CD4-positive, CD25-positive, alpha-beta regulatory T cell (primary cell): ENCODE data around the gene UPK3A. TPM values are rescaled to one million over a fixed set of nuclear protein-coding genes. Genes with fewer than 3 reads are reported as not detected.
"Not testable (repeated sequence)": the region's sequence is repeated elsewhere in the genome, so short reads cannot be mapped to it uniquely, and the experiment has no call there.

Experiments
- ATAC-seq, 2 donors: fragments of 150-1000 bp; cut with Tn5 transposase; one replicate each; pipeline ENCODE4 v1.10.0; 2021; ENCODE audit warnings: low read depth in 2 of 2, moderate number of reproducible peaks in 2 of 2, moderate library complexity in 1 of 2
- DNase-seq, 3 donors: peaks; one replicate each; pipeline versions ENCODE4 v3.0.0 to v3.0.0-alpha.2; 2012 to 2022; ENCODE audit warnings: mixed read lengths in 1 of 3
- H3K27ac ChIP-seq: one replicate; pipeline ENCODE4 v1.7.0; 2013; ENCODE audit warnings: mild to moderate bottlenecking, low read length; ENCODE audit not compliant: insufficient read depth, poor library complexity, severe bottlenecking
- H3K27me3 ChIP-seq: one replicate; pipeline ENCODE4 v1.7.0; 2013; ENCODE audit warnings: low read length; ENCODE audit not compliant: control insufficient read depth, insufficient read depth
- H3K36me3 ChIP-seq: one replicate; pipeline ENCODE4 v1.7.0; 2013; ENCODE audit warnings: mild to moderate bottlenecking, low read length, moderate library complexity; ENCODE audit not compliant: control insufficient read depth, insufficient read depth
- H3K4me1 ChIP-seq: 2 replicates; pipeline ENCODE4 v1.7.0; 2013; ENCODE audit warnings: mild to moderate bottlenecking, low read length; ENCODE audit not compliant: insufficient read depth, control insufficient read depth, poor library complexity, severe bottlenecking
- H3K4me3 ChIP-seq: one replicate; pipeline ENCODE4 v1.7.0; 2013; ENCODE audit warnings: low read depth, mild to moderate bottlenecking, low read length, moderate library complexity
- H3K9me3 ChIP-seq, 2 experiments: 1 replicate in 1 of 2; 2 replicates in 1 of 2; pipeline ENCODE4 v1.7.0; 2013; ENCODE audit warnings: low read length in 2 of 2, mild to moderate bottlenecking in 1 of 2, moderate library complexity in 1 of 2; ENCODE audit not compliant: control insufficient read depth in 2 of 2
- H3K27ac Mint-ChIP-seq, 3 donors: one replicate each; pipeline ENCODE4 v1.8.0; 2020 to 2022; ENCODE audit warnings: mild to moderate bottlenecking in 3 of 3, mixed read lengths in 3 of 3, moderate library complexity in 2 of 3
- H3K27me3 Mint-ChIP-seq: one replicate; pipeline ENCODE4 v1.8.0; 2022; ENCODE audit warnings: mild to moderate bottlenecking, mixed read lengths
- H3K36me3 Mint-ChIP-seq: one replicate; pipeline ENCODE4 v1.8.0; 2020; ENCODE audit warnings: mixed read lengths
- H3K4me1 Mint-ChIP-seq, 4 donors: one replicate each; pipeline ENCODE4 v1.8.0; 2020 to 2022; ENCODE audit warnings: mixed read lengths in 4 of 4, mild to moderate bottlenecking in 1 of 4
- H3K4me3 Mint-ChIP-seq, 4 donors: one replicate each; pipeline ENCODE4 v1.8.0; 2020 to 2022; ENCODE audit warnings: mild to moderate bottlenecking in 4 of 4, mixed read lengths in 4 of 4, moderate library complexity in 3 of 4
- H3K9me3 Mint-ChIP-seq, 7 donors: one replicate each; pipeline ENCODE4 v1.8.0; 2020 to 2022; ENCODE audit warnings: mixed read lengths in 7 of 7, mild to moderate bottlenecking in 3 of 7, moderate library complexity in 2 of 7
- polyA plus RNA-seq, 4 donors: library from polyadenylated mRNA; unstranded; fragments of 300-500 nt; fragmentation: Illumina TruSeq; gene quantifications; one replicate each; pipeline ENCODE4 v1.2.3, GENCODE V29; 2021
- total RNA-seq: library from RNA; stranded (reverse); gene quantifications from one replicate; pipeline ENCODE4 v1.2.3, GENCODE V29; 2022

The UPK3A gene
- total and polyA plus RNA-seq, 5 donors from 2014 or later: not detected

DNA sequence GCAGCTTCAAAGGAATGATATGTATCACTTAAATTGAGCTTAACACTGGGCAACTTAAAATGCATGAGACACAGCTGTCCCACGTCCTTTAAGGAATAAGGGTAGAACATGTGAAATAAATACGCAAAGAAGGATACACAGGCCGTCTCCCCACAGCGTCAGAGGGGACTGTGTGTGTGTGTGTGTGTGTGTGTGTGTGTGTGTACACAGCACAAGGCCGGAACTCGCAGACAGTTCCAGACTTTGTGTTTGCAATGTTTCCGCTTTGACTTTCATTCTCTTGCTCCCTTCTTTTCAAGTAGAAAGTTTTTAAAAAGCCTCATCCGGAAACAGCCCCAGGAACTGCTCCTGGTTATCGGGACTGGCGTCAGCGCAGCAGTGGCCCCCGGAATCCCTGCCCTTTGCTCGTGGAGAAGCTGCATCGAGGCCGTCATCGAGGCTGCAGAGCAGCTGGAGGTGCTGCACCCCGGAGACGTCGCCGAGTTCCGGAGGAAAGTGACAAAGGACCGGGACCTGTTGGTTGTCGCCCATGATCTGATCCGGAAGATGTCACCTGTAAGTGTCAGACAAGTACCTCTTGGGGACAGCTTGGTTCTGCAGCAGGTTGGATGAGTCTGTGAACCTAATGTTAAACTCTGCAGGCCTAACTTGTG lies 38.2 kb downstream of the UPK3A start:
- Mint-ChIP-seq H3K4me3 (peak overlapping the region in 1 of 4 donors; percentile 5), H3K9me3 (no peaks in the 10 kb centered on the region), H3K36me3 (peaks cover 29% of the 10 kb centered on the region), H3K4me1 (peaks cover 12 to 73% (median 34%) of the 10 kb centered on the region in 4 donors), H3K27ac (peak overlapping the region; percentile 48 to 99 (median 49)), H3K27me3 (peaks cover 8% of the 10 kb centered on the region)
- Histone ChIP-seq H3K4me3 (no peak overlapping the region), H3K36me3 (peaks cover 55% of the 10 kb centered on the region), H3K27ac (no peak overlapping the region), H3K9me3 (no peaks in the 10 kb centered on the region), H3K4me1 (peaks cover 41% of the 10 kb centered on the region), H3K27me3 (no peaks in the 10 kb centered on the region)
- DNase-seq (no peak), ATAC-seq (no peak)

DNA sequence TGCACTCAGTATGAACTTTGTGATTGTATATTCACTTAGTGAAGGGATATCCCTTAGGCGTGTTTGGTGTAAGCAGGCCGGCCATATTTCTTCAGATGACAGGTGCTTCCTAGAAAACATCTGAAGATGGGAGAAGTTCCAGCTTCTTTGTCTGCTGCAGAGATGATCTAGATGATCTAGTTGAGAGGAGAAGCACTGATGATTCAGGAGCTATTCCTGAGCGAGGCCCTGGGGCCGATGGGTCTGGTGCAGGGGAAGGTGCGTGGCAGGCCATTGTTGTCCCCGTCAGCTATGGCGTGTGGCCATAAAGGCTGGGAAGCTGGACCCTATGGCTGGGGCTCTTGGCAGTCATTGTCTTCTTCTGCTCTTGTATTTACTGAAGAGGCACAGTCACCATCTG lies 38.9 kb downstream of the UPK3A start:
- Histone ChIP-seq H3K4me3 (no peak overlapping the region), H3K27ac (no peak overlapping the region), H3K9me3 (no peaks in the 10 kb centered on the region), H3K27me3 (no peaks in the 10 kb centered on the region), H3K36me3 (peaks cover 61% of the 10 kb centered on the region), H3K4me1 (peaks cover 36% of the 10 kb centered on the region)
- Mint-ChIP-seq H3K36me3 (peaks cover 29% of the 10 kb centered on the region), H3K27ac (peak overlapping the region; percentile 57 to 95 (median 85)), H3K9me3 (no peaks in the 10 kb centered on the region), H3K4me1 (peaks cover 12 to 66% (median 31%) of the 10 kb centered on the region in 4 donors), H3K4me3 (no peak overlapping the region), H3K27me3 (peaks cover 4% of the 10 kb centered on the region)
- ATAC-seq (no peak), DNase-seq (no peak)

DNA sequence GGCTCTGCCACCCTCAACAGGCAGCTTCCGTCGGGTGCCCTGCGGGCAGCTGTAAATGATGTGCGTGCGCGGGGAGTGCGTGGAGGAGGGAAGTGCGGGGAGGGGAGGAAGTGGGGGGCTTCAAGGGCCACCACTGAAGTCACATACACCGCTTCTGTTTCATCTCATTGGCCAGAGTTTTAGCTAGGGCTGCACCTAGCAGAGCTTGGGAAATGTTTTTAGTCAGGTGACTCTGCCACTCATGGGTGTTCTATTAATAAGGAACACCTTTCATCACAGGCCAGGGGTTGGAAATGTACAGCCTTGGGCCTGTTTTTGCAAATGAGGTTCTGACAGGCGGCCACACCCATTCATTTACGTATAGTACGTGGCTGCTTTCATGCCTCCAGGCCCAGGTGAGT lies 39.6 kb downstream of the UPK3A start:
- H3K4me3 Mint-ChIP-seq: peak overlapping the region in 1 of 4 donors; percentile 35

GRCh38 chr22:45328261-45328660 lies 43.5 kb downstream of the UPK3A start:
- peaks cover 86% of the 10 kb centered on the region for H3K36me3 ChIP-seq
- peaks cover 42% of the 10 kb centered on the region for H3K36me3 Mint-ChIP-seq
- not testable (repeated sequence) for H3K9me3 ChIP-seq, H3K27me3 ChIP-seq, H3K9me3 Mint-ChIP-seq, H3K4me1 ChIP-seq, H3K27ac ChIP-seq, H3K4me3 ChIP-seq, H3K27me3 Mint-ChIP-seq, H3K4me3 Mint-ChIP-seq, DNase-seq, ATAC-seq
- peak overlapping the region in 2 of 3 donors; percentile 31 to 87 for H3K27ac Mint-ChIP-seq
- peaks cover 0 to 27% (median 14%) of the 10 kb centered on the region in 4 donors for H3K4me1 Mint-ChIP-seq

More for the DNA sequence above, 39.6 kb downstream of the UPK3A start:
- peaks cover 6 to 63% (median 25%) of the 10 kb centered on the region in 4 donors for H3K4me1 Mint-ChIP-seq
- Histone ChIP-seq H3K27ac (no peak overlapping the region), H3K9me3 (no peaks in the 10 kb centered on the region), H3K27me3 (no peaks in the 10 kb centered on the region), H3K4me1 (peaks cover 30% of the 10 kb centered on the region), H3K36me3 (peaks cover 67% of the 10 kb centered on the region), H3K4me3 (no peak overlapping the region)
- H3K36me3 Mint-ChIP-seq: peaks cover 30% of the 10 kb centered on the region
- DNase-seq (no peak), ATAC-seq (no peak)
- no peaks in the 10 kb centered on the region for H3K9me3 Mint-ChIP-seq
- peaks cover 4% of the 10 kb centered on the region for H3K27me3 Mint-ChIP-seq
- H3K27ac Mint-ChIP-seq: peak overlapping the region in 2 of 3 donors; percentile 57 to 85

GRCh38 chr22:45328822-45329529 lies 44.2 kb downstream of the UPK3A start:
- peaks cover 0 to 20% (median 8%) of the 10 kb centered on the region in 4 donors for H3K4me1 Mint-ChIP-seq
- no peaks in the 10 kb centered on the region for H3K27me3 ChIP-seq
- no peak overlapping the region for H3K4me3 ChIP-seq
- DNase-seq (no peak), ATAC-seq (no peak)
- H3K9me3 ChIP-seq: no peaks in the 10 kb centered on the region
- peaks cover 35% of the 10 kb centered on the region for H3K36me3 Mint-ChIP-seq
- H3K9me3 Mint-ChIP-seq: no peaks in the 10 kb centered on the region
- peaks cover 4% of the 10 kb centered on the region for H3K27me3 Mint-ChIP-seq
- H3K36me3 ChIP-seq: peaks cover 83% of the 10 kb centered on the region
- peak overlapping the region in 2 of 3 donors; percentile 72 to 87 for H3K27ac Mint-ChIP-seq
- no peak overlapping the region for H3K4me3 Mint-ChIP-seq
- H3K4me1 ChIP-seq: peaks cover 3% of the 10 kb centered on the region
- no peak overlapping the region for H3K27ac ChIP-seq

- H3K36me3 ChIP-seq: peaks cover 83% of the 10 kb centered on the region
- DNase-seq: no peak
- no peak overlapping the region for H3K4me3 ChIP-seq
- Mint-ChIP-seq H3K36me3 (peaks cover 36% of the 10 kb centered on the region), H3K4me3 (no peak overlapping the region), H3K27ac (peak overlapping the region in 2 of 3 donors; percentile 72 to 87), H3K9me3 (no peaks in the 10 kb centered on the region), H3K27me3 (peaks cover 4% of the 10 kb centered on the region), H3K4me1 (peaks cover 0 to 15% (median 5%) of the 10 kb centered on the region in 4 donors)
- H3K4me1 ChIP-seq: no peaks in the 10 kb centered on the region
- no peaks in the 10 kb centered on the region for H3K9me3 ChIP-seq
- no peak overlapping the region for H3K27ac ChIP-seq
- no peaks in the 10 kb centered on the region for H3K27me3 ChIP-seq
- ATAC-seq: no peak
Observed at GRCh38 chr22:45329530-45329936, 44.8 kb downstream of the UPK3A start.

- no peak overlapping the region for H3K4me3 ChIP-seq
- Mint-ChIP-seq H3K27me3 (peaks cover 4% of the 10 kb centered on the region), H3K27ac (peak overlapping the region; percentile 36 to 87 (median 63)), H3K4me3 (no peak overlapping the region), H3K4me1 (peaks cover 0 to 7% (median 3%) of the 10 kb centered on the region in 4 donors), H3K36me3 (peaks cover 34% of the 10 kb centered on the region), H3K9me3 (no peaks in the 10 kb centered on the region)
- ATAC-seq: no peak
- no peak for DNase-seq
- H3K4me1 ChIP-seq: no peaks in the 10 kb centered on the region
- H3K27me3 ChIP-seq: no peaks in the 10 kb centered on the region
- no peaks in the 10 kb centered on the region for H3K9me3 ChIP-seq
- H3K27ac ChIP-seq: no peak overlapping the region
- peaks cover 85% of the 10 kb centered on the region for H3K36me3 ChIP-seq
Observed at GRCh38 chr22:45330548-45330947, 45.8 kb downstream of the UPK3A start.
